ENCODE data around the gene ZNF90. TPM values are rescaled to one million over a fixed set of nuclear protein-coding genes. Genes with fewer than 3 reads are reported as not detected.
A peak's percentile ranks its signal among the peaks of the same experiment; 100 is the strongest.
"Not testable (repeated sequence)": the region's sequence is repeated elsewhere in the genome, so short reads cannot be mapped to it uniquely, and the experiment has no call there.

ZNF90 gene
- total and polyA plus RNA-seq, 9 donors: 2.5 to 7.2 (median 4.4) TPM

- H3K4me3 ChIP-seq (ENCODE audit: low read length): no peak overlapping the region
- no peaks in the 10 kb centered on the region for H3K27me3 ChIP-seq (ENCODE audit: control insufficient read depth, insufficient read depth, low read length)
- no peaks in the 10 kb centered on the region for H3K4me1 ChIP-seq (ENCODE audit: control insufficient read depth, insufficient read depth, low read length)
- no peak overlapping the region for H3K27ac ChIP-seq (ENCODE audit: low read length)
- 89% methylated on average over 2 of the region's 3 CpGs for WGBS (ENCODE audit: insufficient coverage)
- H3K9me3 ChIP-seq (replicated peaks; ENCODE audit: control insufficient read depth, low read depth, low read length): peaks cover 17% of the 10 kb centered on the region
- peaks cover 4% of the 10 kb centered on the region for H3K36me3 ChIP-seq (ENCODE audit: control insufficient read depth, insufficient read depth, low read length)
- DNase-seq: no peak
Observed at GRCh38 chr19:20102097-20102496, 24.3 kb downstream of the ZNF90 start.

GRCh38 chr19:20103091-20103740 lies 25.4 kb downstream of the ZNF90 start:
- H3K27ac ChIP-seq (ENCODE audit: low read length): no peak overlapping the region
- 85% methylated on average over 4 of the region's 5 CpGs for whole genome bisulfite sequencing (ENCODE audit: insufficient coverage)
- peaks cover 8% of the 10 kb centered on the region for H3K36me3 ChIP-seq (ENCODE audit: control insufficient read depth, insufficient read depth, low read length)
- H3K27me3 ChIP-seq (ENCODE audit: control insufficient read depth, insufficient read depth, low read length): no peaks in the 10 kb centered on the region
- H3K4me1 ChIP-seq (ENCODE audit: control insufficient read depth, insufficient read depth, low read length): no peaks in the 10 kb centered on the region
- H3K4me3 ChIP-seq (ENCODE audit: low read length): no peak overlapping the region
- peaks cover 19% of the 10 kb centered on the region for H3K9me3 ChIP-seq (replicated peaks; ENCODE audit: control insufficient read depth, low read depth, low read length)
- DNase-seq: no peak

GRCh38 chr19:20107301-20107700 lies 29.5 kb downstream of the ZNF90 start:
- no peak for DNase-seq
- H3K4me3 ChIP-seq (ENCODE audit: low read length): no peak overlapping the region
- no peaks in the 10 kb centered on the region for H3K4me1 ChIP-seq (ENCODE audit: control insufficient read depth, insufficient read depth, low read length)
- H3K27me3 ChIP-seq (ENCODE audit: control insufficient read depth, insufficient read depth, low read length): no peaks in the 10 kb centered on the region
- 94% methylated on average over 2 of the region's 3 CpGs for WGBS (ENCODE audit: insufficient coverage)
- H3K9me3 ChIP-seq (replicated peaks; ENCODE audit: control insufficient read depth, low read depth, low read length): peaks cover 12% of the 10 kb centered on the region
- H3K27ac ChIP-seq (ENCODE audit: low read length): no peak overlapping the region
- peaks cover 10% of the 10 kb centered on the region for H3K36me3 ChIP-seq (ENCODE audit: control insufficient read depth, insufficient read depth, low read length)

- not testable (repeated sequence) for DNase-seq; H3K4me3 ChIP-seq (ENCODE audit: low read length); H3K4me1 ChIP-seq (ENCODE audit: control insufficient read depth, insufficient read depth, low read length); H3K27me3 ChIP-seq (ENCODE audit: control insufficient read depth, insufficient read depth, low read length); H3K36me3 ChIP-seq (ENCODE audit: control insufficient read depth, insufficient read depth, low read length); H3K27ac ChIP-seq (ENCODE audit: low read length)
- peaks cover 46% of the 10 kb centered on the region for H3K9me3 ChIP-seq (replicated peaks; ENCODE audit: control insufficient read depth, low read depth, low read length)
- no CpG with 5 or more reads among the region's 6 CpGs for WGBS (ENCODE audit: insufficient coverage)
Observed at GRCh38 chr19:20118064-20118839, 40.5 kb downstream of the ZNF90 start.

- Histone ChIP-seq H3K36me3 (ENCODE audit: control insufficient read depth, insufficient read depth, low read length) (no peaks in the 10 kb centered on the region), H3K27ac (ENCODE audit: low read length) (no peak overlapping the region), H3K4me3 (ENCODE audit: low read length) (no peak overlapping the region), H3K4me1 (ENCODE audit: control insufficient read depth, insufficient read depth, low read length) (no peaks in the 10 kb centered on the region), H3K27me3 (ENCODE audit: control insufficient read depth, insufficient read depth, low read length) (no peaks in the 10 kb centered on the region), H3K9me3 (replicated peaks; ENCODE audit: control insufficient read depth, low read depth, low read length) (peaks cover 21% of the 10 kb centered on the region)
- no peak for DNase-seq
- WGBS (ENCODE audit: insufficient coverage): 97% methylated on average over 23 of the region's 23 CpGs
Observed at GRCh38 chr19:20124879-20125278, 47.1 kb downstream of the ZNF90 start.

GRCh38 chr19:20132933-20133332 lies 55.1 kb downstream of the ZNF90 start:
- DNase-seq; H3K4me1 ChIP-seq (ENCODE audit: control insufficient read depth, insufficient read depth, low read length); H3K4me3 ChIP-seq (ENCODE audit: low read length); H3K27me3 ChIP-seq (ENCODE audit: control insufficient read depth, insufficient read depth, low read length); H3K9me3 ChIP-seq (replicated peaks; ENCODE audit: control insufficient read depth, low read depth, low read length); H3K36me3 ChIP-seq (ENCODE audit: control insufficient read depth, insufficient read depth, low read length); H3K27ac ChIP-seq (ENCODE audit: low read length): not testable (repeated sequence)
- 83% methylated on average over 1 of the region's 2 CpGs for WGBS (ENCODE audit: insufficient coverage)

- DNase-seq; H3K36me3 ChIP-seq (ENCODE audit: control insufficient read depth, insufficient read depth, low read length); H3K4me3 ChIP-seq (ENCODE audit: low read length); H3K4me1 ChIP-seq (ENCODE audit: control insufficient read depth, insufficient read depth, low read length); H3K27me3 ChIP-seq (ENCODE audit: control insufficient read depth, insufficient read depth, low read length); H3K9me3 ChIP-seq (replicated peaks; ENCODE audit: control insufficient read depth, low read depth, low read length); H3K27ac ChIP-seq (ENCODE audit: low read length): not testable (repeated sequence)
- WGBS (ENCODE audit: insufficient coverage): 97% methylated on average over 11 of the region's 29 CpGs
Observed at GRCh38 chr19:20137714-20138113, 59.9 kb downstream of the ZNF90 start.

- WGBS (ENCODE audit: insufficient coverage): 63% methylated on average over 4 of the region's 12 CpGs
- H3K36me3 ChIP-seq (ENCODE audit: control insufficient read depth, insufficient read depth, low read length): no peaks in the 10 kb centered on the region
- DNase-seq: peak; percentile 28
Observed at GRCh38 chr19:20151617-20152145, 73.9 kb downstream of the ZNF90 start.

GRCh38 chr19:20152506-20152905 lies 74.7 kb downstream of the ZNF90 start:
- 0% methylated on average over 2 of the region's 15 CpGs for WGBS (ENCODE audit: insufficient coverage)
- DNase-seq: peak; percentile 72
- H3K27ac ChIP-seq (ENCODE audit: low read length); H3K27me3 ChIP-seq (ENCODE audit: control insufficient read depth, insufficient read depth, low read length); H3K9me3 ChIP-seq (replicated peaks; ENCODE audit: control insufficient read depth, low read depth, low read length); H3K4me1 ChIP-seq (ENCODE audit: control insufficient read depth, insufficient read depth, low read length); H3K36me3 ChIP-seq (ENCODE audit: control insufficient read depth, insufficient read depth, low read length); H3K4me3 ChIP-seq (ENCODE audit: low read length): not testable (repeated sequence)

More at GRCh38 chr19:20151617-20152145, 73.9 kb downstream of the ZNF90 start:
- Histone ChIP-seq H3K27me3 (ENCODE audit: control insufficient read depth, insufficient read depth, low read length) (no peaks in the 10 kb centered on the region), H3K4me3 (ENCODE audit: low read length) (no peak overlapping the region), H3K9me3 (replicated peaks; ENCODE audit: control insufficient read depth, low read depth, low read length) (no peaks in the 10 kb centered on the region), H3K4me1 (ENCODE audit: control insufficient read depth, insufficient read depth, low read length) (no peaks in the 10 kb centered on the region), H3K27ac (ENCODE audit: low read length) (no peak overlapping the region)

- 82% methylated on average over 2 of the region's 4 CpGs for WGBS (ENCODE audit: insufficient coverage)
- Histone ChIP-seq H3K36me3 (ENCODE audit: control insufficient read depth, insufficient read depth, low read length) (no peaks in the 10 kb centered on the region), H3K4me3 (ENCODE audit: low read length) (no peak overlapping the region), H3K4me1 (ENCODE audit: control insufficient read depth, insufficient read depth, low read length) (no peaks in the 10 kb centered on the region), H3K27ac (ENCODE audit: low read length) (no peak overlapping the region), H3K9me3 (replicated peaks; ENCODE audit: control insufficient read depth, low read depth, low read length) (no peaks in the 10 kb centered on the region), H3K27me3 (ENCODE audit: control insufficient read depth, insufficient read depth, low read length) (no peaks in the 10 kb centered on the region)
- DNase-seq: no peak
Observed at GRCh38 chr19:20153281-20153680, 75.5 kb downstream of the ZNF90 start.

Data from muscle of leg (tissue), 11 donors.